IPS-20b (cell line): Measurements from ENCODE around the gene DPY19L1.
"Not testable (repeated sequence)": the region's sequence is repeated elsewhere in the genome, so short reads cannot be mapped to it uniquely, and the experiment has no call there.

ENCODE experiments used
- H3K27ac ChIP-seq: one replicate; pipeline ENCODE4 v1.5.1; 2013; ENCODE audit warnings: low read length
- H3K27me3 ChIP-seq: 2 replicates; pipeline ENCODE4 v1.6.1; 2013; ENCODE audit warnings: mild to moderate bottlenecking, low read length, inconsistent platforms; ENCODE audit not compliant: insufficient read depth
- H3K36me3 ChIP-seq: 2 replicates; pipeline ENCODE4 v1.6.1; 2013; ENCODE audit warnings: low read depth, mild to moderate bottlenecking, inconsistent platforms, low read length, moderate library complexity; ENCODE audit not compliant: insufficient read depth
- H3K4me1 ChIP-seq: 2 replicates; pipeline ENCODE4 v1.6.1; 2013; ENCODE audit warnings: mild to moderate bottlenecking, control low read depth, inconsistent platforms, low read length, moderate library complexity; ENCODE audit not compliant: insufficient read depth
- H3K4me3 ChIP-seq: 2 replicates; pipeline ENCODE4 v1.5.1; 2013; ENCODE audit warnings: mild to moderate bottlenecking, low read length, inconsistent platforms
- H3K9ac ChIP-seq: 2 replicates; pipeline ENCODE4 v1.6.1; 2013; ENCODE audit warnings: low read depth, mild to moderate bottlenecking, inconsistent platforms, low read length, moderate library complexity
- H3K9me3 ChIP-seq: 2 replicates; pipeline ENCODE4 v1.6.1; 2013; ENCODE audit warnings: mild to moderate bottlenecking, low read depth, low read length, inconsistent platforms; ENCODE audit not compliant: insufficient read depth

Gene DPY19L1

GRCh38 chr7:34904987-34905386 is 132.3 kb downstream of the DPY19L1 start:
- Histone ChIP-seq H3K36me3 (no peaks in the 10 kb centered on the region), H3K27ac (no peak overlapping the region), H3K4me1 (peaks cover 4% of the 10 kb centered on the region; the same call in 1 of the 2 replicates), H3K9me3 (no peaks in the 10 kb centered on the region), H3K9ac (no peak overlapping the region), H3K27me3 (no peaks in the 10 kb centered on the region), H3K4me3 (no peak overlapping the region)

GRCh38 chr7:34903921-34904320 is 133.4 kb downstream of the DPY19L1 start:
- H3K27ac ChIP-seq, H3K9ac ChIP-seq, H3K4me3 ChIP-seq, H3K4me1 ChIP-seq, H3K9me3 ChIP-seq, H3K27me3 ChIP-seq, H3K36me3 ChIP-seq: not testable (repeated sequence)

- no peak overlapping the region for H3K4me3 ChIP-seq
- no peaks in the 10 kb centered on the region for H3K36me3 ChIP-seq
- no peak overlapping the region for H3K27ac ChIP-seq
- H3K4me1 ChIP-seq, result peaks cover 4% of the 10 kb centered on the region; the same call in 1 of the 2 replicates
- no peaks in the 10 kb centered on the region for H3K27me3 ChIP-seq
- H3K9ac ChIP-seq, result no peak overlapping the region
- H3K9me3 ChIP-seq, result no peaks in the 10 kb centered on the region
Observed at GRCh38 chr7:34902182-34902581, 135.1 kb downstream of the DPY19L1 start.

GRCh38 chr7:34900891-34901513 is 136.3 kb downstream of the DPY19L1 start:
- Histone ChIP-seq H3K36me3 (no peaks in the 10 kb centered on the region), H3K9ac (no peak overlapping the region), H3K27me3 (no peaks in the 10 kb centered on the region), H3K4me1 (peaks cover 7% of the 10 kb centered on the region; the same call in 1 of the 2 replicates), H3K4me3 (no peak overlapping the region), H3K9me3 (peaks cover 3% of the 10 kb centered on the region), H3K27ac (no peak overlapping the region)

- Histone ChIP-seq H3K27ac (no peak overlapping the region), H3K9ac (no peak overlapping the region), H3K27me3 (no peaks in the 10 kb centered on the region), H3K4me3 (no peak overlapping the region), H3K4me1 (peaks cover 2% of the 10 kb centered on the region; the same call in 1 of the 2 replicates), H3K36me3 (no peaks in the 10 kb centered on the region), H3K9me3 (peaks cover 25% of the 10 kb centered on the region)
Observed at GRCh38 chr7:34895202-34895601, 142.1 kb downstream of the DPY19L1 start.

GRCh38 chr7:34889951-34890350 is 147.3 kb downstream of the DPY19L1 start:
- no peak overlapping the region for H3K9ac ChIP-seq
- no peak overlapping the region for H3K27ac ChIP-seq
- no peaks in the 10 kb centered on the region for H3K36me3 ChIP-seq
- no peaks in the 10 kb centered on the region for H3K4me1 ChIP-seq
- H3K9me3 ChIP-seq, result peaks cover 12% of the 10 kb centered on the region; the same call in 1 of the 2 replicates
- no peaks in the 10 kb centered on the region for H3K27me3 ChIP-seq
- H3K4me3 ChIP-seq, result no peak overlapping the region

GRCh38 chr7:34886856-34887255 is 150.4 kb downstream of the DPY19L1 start:
- H3K4me1 ChIP-seq, result no peaks in the 10 kb centered on the region
- no peak overlapping the region for H3K4me3 ChIP-seq
- no peak overlapping the region for H3K9ac ChIP-seq
- peaks cover 16% of the 10 kb centered on the region for H3K9me3 ChIP-seq
- no peak overlapping the region for H3K27ac ChIP-seq
- H3K27me3 ChIP-seq, result no peaks in the 10 kb centered on the region
- H3K36me3 ChIP-seq, result no peaks in the 10 kb centered on the region

GRCh38 chr7:34883855-34884254 is 153.4 kb downstream of the DPY19L1 start:
- H3K36me3 ChIP-seq, H3K4me3 ChIP-seq, H3K27me3 ChIP-seq, H3K27ac ChIP-seq, H3K9ac ChIP-seq: not testable (repeated sequence)
- peaks cover 16% of the 10 kb centered on the region for H3K9me3 ChIP-seq
- peaks cover 10% of the 10 kb centered on the region; the same call in 1 of the 2 replicates for H3K4me1 ChIP-seq

- H3K27me3 ChIP-seq, result no peaks in the 10 kb centered on the region
- no peak overlapping the region for H3K4me3 ChIP-seq
- no peak overlapping the region for H3K27ac ChIP-seq
- H3K36me3 ChIP-seq, result no peaks in the 10 kb centered on the region
- peaks cover 10% of the 10 kb centered on the region; the same call in 1 of the 2 replicates for H3K4me1 ChIP-seq
- no peak overlapping the region for H3K9ac ChIP-seq
- H3K9me3 ChIP-seq, result peaks cover 14% of the 10 kb centered on the region
Observed at GRCh38 chr7:34879871-34880270, 157.4 kb downstream of the DPY19L1 start.

GRCh38 chr7:34878944-34879735 is 158.1 kb downstream of the DPY19L1 start:
- H3K27me3 ChIP-seq, H3K27ac ChIP-seq, H3K9ac ChIP-seq, H3K36me3 ChIP-seq, H3K4me3 ChIP-seq: not testable (repeated sequence)
- Histone ChIP-seq H3K9me3 (peaks cover 10% of the 10 kb centered on the region), H3K4me1 (peaks cover 10% of the 10 kb centered on the region; the same call in 1 of the 2 replicates)
